Bronchial epithelial cell (primary cell): ENCODE data around the gene RAD23A. TPM values are rescaled to one million over a fixed set of nuclear protein-coding genes. Genes with fewer than 3 reads are reported as not detected.
"Not testable (repeated sequence)": the region's sequence is repeated elsewhere in the genome, so short reads cannot be mapped to it uniquely, and the experiment has no call there.

Experiments
- DNase-seq: peaks from one replicate; pipeline ENCODE4 v3.0.0-alpha.2; 2010; ENCODE audit warnings: low read depth
- FAIRE-seq: peaks from 2 replicates; lab custom pipeline; 2011; peaks lifted over from hg19 to GRCh38; lab: Jason Lieb, UNC
- H3K27me3 ChIP-seq: 2 replicates; pipeline ENCODE4 v1.5.1; 2011; ENCODE audit warnings: low read length; ENCODE audit not compliant: control insufficient read depth, insufficient read depth
- H3K36me3 ChIP-seq: 2 replicates; pipeline ENCODE4 v1.5.1; 2011; ENCODE audit warnings: low read length; ENCODE audit not compliant: control insufficient read depth, insufficient read depth
- H3K4me3 ChIP-seq: 2 replicates; pipeline ENCODE4 v1.5.1; 2011; ENCODE audit warnings: mild to moderate bottlenecking, low read depth, low read length, control low read depth
- total RNA-seq: library from RNA; depleted of rRNA; stranded (reverse); fragments of >200 nt; gene quantifications from 2 replicates; pipeline ENCODE4 v1.2.1, GENCODE V29; 2014
- TF ChIP-seq, protein P1 (sequence below): IDR thresholded peaks from 2 replicates; pipeline ENCODE4 v1.5.1; 2011; ENCODE audit warnings: mild to moderate bottlenecking, moderate library complexity, low read length, control low read depth, inconsistent platforms; ENCODE audit not compliant: insufficient read depth, severe bottlenecking

Gene RAD23A
- total RNA-seq, 1 donor from 2014 or later = 91.1 TPM

DNA sequence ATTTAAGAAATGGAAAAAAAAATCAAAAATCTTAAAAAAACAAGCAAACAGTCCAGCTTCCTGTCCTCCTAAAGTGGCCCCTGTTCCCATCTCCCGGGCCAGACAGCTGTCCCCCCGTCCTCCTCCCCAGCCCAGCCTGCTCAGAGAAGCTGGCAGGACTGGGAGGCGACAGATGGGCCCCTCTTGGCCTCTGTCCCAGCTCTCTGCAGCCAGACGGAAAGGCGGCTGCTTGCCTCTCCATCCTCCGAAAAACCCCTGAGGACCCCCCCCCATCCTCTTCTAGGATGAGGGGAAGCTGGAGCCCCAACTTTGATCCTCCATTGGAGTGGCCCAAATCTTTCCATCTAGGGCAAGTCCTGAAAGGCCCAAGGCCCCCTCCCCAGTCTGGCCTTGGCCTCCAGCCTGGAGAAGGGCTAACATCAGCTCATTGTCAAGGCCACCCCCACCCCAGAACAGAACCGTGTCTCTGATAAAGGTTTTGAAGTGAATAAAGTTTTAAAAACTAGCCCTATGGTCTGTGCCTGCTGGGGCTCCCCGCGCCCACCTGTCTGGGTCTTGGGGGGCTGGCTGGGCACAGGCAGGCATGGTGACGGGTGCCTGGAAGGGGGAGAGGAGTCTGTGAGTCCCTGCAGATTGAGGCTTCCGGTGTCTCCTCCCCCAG is 7.6 kb downstream of the RAD23A start:
- H3K36me3 ChIP-seq = peaks cover 34% of the 10 kb centered on the region
- no peaks in the 10 kb centered on the region for H3K27me3 ChIP-seq
- DNase-seq (no peak), FAIRE-seq (no peak)
- no peak overlapping the region for H3K4me3 ChIP-seq
- TF ChIP-seq, protein P1, sequence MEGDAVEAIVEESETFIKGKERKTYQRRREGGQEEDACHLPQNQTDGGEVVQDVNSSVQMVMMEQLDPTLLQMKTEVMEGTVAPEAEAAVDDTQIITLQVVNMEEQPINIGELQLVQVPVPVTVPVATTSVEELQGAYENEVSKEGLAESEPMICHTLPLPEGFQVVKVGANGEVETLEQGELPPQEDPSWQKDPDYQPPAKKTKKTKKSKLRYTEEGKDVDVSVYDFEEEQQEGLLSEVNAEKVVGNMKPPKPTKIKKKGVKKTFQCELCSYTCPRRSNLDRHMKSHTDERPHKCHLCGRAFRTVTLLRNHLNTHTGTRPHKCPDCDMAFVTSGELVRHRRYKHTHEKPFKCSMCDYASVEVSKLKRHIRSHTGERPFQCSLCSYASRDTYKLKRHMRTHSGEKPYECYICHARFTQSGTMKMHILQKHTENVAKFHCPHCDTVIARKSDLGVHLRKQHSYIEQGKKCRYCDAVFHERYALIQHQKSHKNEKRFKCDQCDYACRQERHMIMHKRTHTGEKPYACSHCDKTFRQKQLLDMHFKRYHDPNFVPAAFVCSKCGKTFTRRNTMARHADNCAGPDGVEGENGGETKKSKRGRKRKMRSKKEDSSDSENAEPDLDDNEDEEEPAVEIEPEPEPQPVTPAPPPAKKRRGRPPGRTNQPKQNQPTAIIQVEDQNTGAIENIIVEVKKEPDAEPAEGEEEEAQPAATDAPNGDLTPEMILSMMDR = no peak

DNA sequence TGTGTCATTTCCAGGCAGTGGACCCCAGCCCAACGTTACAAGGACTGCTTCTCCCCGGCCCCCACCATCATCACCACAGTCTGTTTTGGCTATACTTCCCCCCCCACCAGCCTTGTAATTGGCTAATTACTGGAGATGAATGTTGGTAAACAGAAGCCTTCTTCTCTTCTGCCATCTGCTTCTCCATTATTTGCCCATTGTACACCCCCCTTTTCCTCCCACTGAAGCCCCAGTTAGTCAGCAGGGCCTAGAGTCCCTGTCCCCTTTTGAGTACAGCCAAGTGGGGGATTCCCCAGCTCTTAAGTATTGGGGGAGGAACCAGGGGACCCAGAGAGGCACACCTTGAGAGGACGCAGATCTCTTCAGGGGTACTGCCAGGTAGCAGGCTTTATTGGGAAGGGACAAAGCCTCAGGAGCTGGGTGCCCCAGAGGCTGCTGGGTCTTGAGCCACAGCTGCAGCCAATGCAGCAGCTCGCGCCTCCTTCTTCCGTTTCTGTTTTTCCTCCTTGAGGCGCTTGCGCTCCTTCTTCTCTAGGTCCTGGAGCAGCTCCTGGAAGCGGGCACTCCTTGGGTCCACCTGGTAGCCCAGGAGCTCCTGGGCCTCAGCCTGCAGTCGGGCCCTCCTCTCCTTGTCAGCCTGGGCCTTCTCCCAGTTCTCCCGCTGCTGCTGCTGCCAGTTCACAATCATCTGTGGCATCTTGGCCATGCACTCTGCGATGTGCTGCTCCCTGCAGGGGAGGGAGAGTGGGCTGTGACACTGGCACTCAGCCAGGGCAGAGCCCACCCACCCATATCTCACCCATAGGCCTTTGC is 8.3 kb downstream of the RAD23A start:
- TF ChIP-seq, protein P1 = no peak
- no peaks in the 10 kb centered on the region for H3K27me3 ChIP-seq
- H3K36me3 ChIP-seq = peaks cover 26% of the 10 kb centered on the region
- FAIRE-seq (no peak), DNase-seq (no peak)
- H3K4me3 ChIP-seq = no peak overlapping the region

DNA sequence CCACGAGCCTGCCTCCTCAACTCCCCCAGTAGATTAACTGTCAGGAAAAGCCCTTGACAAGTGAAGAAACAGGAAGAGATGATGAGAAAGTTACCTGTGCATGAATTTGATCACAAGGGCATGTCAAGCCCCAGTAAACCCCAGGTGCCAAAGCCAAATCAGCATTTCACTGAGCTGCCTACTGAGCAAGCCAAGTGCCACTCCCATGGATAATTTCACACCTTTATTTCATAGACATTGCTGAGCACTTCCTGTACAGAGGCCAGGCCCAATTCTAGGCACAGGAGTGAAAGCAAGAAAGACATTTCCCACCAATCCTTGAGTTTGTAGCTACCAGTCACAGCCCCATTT is 8.9 kb downstream of the RAD23A start:
- no peak for DNase-seq
- no peak for FAIRE-seq
- no peaks in the 10 kb centered on the region for H3K27me3 ChIP-seq
- H3K4me3 ChIP-seq = no peak overlapping the region
- TF ChIP-seq, protein P1 = no peak
- peaks cover 21% of the 10 kb centered on the region for H3K36me3 ChIP-seq

DNA sequence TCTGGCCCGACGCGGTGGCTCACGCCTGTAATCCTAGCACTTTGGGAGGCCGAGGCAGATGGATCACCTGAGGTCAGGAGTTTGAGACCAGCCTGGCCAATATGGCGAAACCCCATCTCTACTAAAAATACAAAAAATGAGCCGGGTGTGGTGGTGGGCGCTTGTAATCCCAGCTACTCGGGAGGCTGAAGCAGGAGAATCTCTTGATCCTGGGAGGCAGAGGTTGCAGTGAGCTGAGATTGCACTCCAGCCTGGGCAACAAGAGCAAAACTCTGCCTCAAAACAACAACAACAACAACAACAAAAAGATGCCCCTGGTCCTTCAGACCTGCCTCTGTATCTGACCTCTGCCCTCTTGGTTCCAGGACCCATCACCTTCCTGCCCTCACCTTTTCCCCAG is 9.9 kb downstream of the RAD23A start:
- H3K36me3 ChIP-seq = peaks cover 14% of the 10 kb centered on the region

DNA sequence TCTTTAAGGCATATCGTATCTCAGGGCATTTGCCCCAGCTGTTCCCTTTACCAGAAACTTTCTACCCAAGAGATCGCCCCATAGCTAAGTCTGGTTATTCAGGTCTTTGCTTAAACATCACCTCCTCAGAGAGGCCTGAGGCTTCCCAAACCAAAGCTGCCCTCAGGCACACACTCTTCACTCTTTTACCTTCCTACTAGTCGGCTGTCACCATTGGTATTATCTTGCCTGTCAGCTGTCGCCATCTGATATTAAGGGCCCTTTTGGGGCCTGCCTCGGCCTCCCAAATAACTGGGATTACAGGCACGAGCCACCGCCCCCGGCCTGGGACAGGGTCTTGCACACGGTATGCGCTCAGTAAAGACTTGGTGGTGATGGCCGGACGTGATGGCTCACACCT is 10.3 kb downstream of the RAD23A start:
- Histone ChIP-seq H3K36me3 (peaks cover 14% of the 10 kb centered on the region), H3K4me3 (peak overlapping the region; percentile 64), H3K27me3 (no peaks in the 10 kb centered on the region)
- no peak for FAIRE-seq
- TF ChIP-seq, protein P1 = no peak
- DNase-seq = no peak

More for the DNA sequence above, 9.9 kb downstream of the RAD23A start:
- not testable (repeated sequence) for H3K27me3 ChIP-seq, DNase-seq, H3K4me3 ChIP-seq, FAIRE-seq

DNA sequence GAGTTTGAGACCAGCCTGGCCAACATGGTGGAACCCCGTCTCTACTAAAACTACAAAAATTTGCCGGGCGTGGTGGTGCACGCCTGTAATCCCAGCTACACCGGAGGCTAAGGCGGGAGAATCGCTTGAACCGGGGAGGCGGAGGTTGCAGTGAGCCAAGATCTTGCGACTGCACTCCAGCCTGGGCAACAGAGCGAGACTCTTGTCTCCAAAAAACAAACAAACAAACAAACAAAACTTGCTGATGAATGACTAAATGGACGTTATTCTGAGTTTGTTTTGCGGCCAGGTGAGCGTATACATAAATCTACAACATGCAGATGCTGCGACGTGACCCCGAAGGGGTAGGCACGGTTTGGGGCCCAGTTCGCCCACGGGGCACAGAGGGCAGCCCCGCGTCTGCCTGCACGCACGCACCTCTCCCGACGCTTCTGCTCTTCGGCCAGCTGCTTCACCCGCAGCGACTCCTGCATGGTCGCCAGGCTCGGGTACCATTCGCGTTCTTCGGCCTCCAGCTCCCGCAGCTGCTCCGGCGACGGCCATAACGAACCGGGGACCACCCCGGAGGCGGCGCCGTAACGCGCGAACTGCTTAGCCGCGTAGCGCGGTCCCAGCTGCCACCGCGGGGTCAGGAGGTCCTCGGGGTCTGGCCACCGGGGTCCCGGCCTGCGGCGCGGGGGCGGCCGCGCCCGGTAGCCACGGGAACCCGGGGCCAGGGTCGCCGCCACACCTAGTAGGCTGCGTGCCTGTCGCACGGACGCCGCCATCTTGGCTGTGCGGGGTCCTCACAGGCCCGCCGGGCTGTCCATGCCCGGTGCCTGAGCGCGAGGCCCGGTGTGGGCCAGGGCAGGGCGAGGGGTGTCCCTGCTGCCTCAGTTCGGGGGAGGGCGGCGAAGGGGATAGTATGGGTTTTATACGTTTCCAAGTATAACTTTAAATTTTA is 11.1 kb downstream of the RAD23A start, which contains the start of gene GADD45GIP1:
GADD45GIP1 (minus strand) TSS at position 778 of the 943 bp plus-strand sequence; CDS start at position 767, 11 bp downstream.
- Histone ChIP-seq H3K27me3 (no peaks in the 10 kb centered on the region), H3K4me3 (peak within 1 kb of the TSS; percentile 64), H3K36me3 (peaks cover 13% of the 10 kb centered on the region)
- TF ChIP-seq, protein P1 = no peak
- no peak for FAIRE-seq
- no peak for DNase-seq

DNA sequence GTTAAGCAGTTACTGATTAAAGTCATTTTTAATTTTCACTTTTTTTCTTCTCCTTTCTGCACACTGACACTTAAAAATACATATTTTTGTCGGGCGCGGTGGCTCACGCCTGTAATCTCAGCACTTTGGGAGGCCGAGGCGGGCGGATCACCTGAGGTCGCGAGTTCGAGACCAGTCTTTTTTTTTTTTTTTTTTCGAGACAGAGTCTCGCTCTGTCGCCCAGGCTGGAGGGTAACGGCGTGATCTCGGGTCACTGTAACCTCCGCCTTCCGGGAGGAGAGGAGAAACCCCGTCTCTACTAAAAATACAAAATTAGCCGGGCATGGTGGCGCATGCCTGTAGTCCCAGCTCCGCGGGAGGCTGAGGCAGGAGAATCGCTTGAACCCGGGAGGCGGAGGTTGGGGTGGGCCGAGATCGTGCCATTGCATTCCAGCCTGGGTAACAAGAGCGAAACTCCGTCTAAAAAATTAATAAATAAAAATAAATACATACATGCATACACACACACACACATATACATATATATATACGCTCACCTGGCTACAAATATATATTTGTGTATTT is 11.8 kb downstream of the RAD23A start:
- Histone ChIP-seq H3K36me3 (peaks cover 11% of the 10 kb centered on the region), H3K4me3 (peak overlapping the region; percentile 64)
- not testable (repeated sequence) for H3K27me3 ChIP-seq, FAIRE-seq, DNase-seq
